Pancreas (tissue), 10 donors: ENCODE results near the gene OASL. TPM values are rescaled to one million over a fixed set of nuclear protein-coding genes. Genes with fewer than 3 reads are reported as not detected.

Source experiments
- ATAC-seq, 4 donors: fragments of 200-7000 bp; cut with Tn5 transposase; one replicate each; pipeline versions ENCODE4 v1.8.0 to v1.9.1; 2020; ENCODE audit warnings: mild to moderate bottlenecking in 4 of 4, moderate library complexity in 4 of 4
- DNase-seq, 6 donors: peaks; one replicate each; pipeline ENCODE4 v3.0.0-alpha.2; 2020
- FAIRE-seq: peaks from 2 replicates; lab custom pipeline; 2012; peaks lifted over from hg19 to GRCh38; lab: Jason Lieb, UNC
- H3K27ac ChIP-seq, 4 donors: fragments of 200-600 bp; sonication (generic); 1 replicate in 3 of 4; 2 replicates in 1 of 4; pipeline versions ENCODE4 v1.5.0 to v1.8.0; 2020
- H3K27me3 ChIP-seq, 4 donors: fragments of 200-600 bp; one replicate each; pipeline ENCODE4 v1.8.0; 2021
- H3K36me3 ChIP-seq, 3 donors: fragments of 200-600 bp; sonication (generic) in 1 of 3; one replicate each; pipeline versions ENCODE4 v1.5.0 to v1.8.0; 2020 to 2021
- H3K4me1 ChIP-seq, 3 donors: fragments of 200-600 bp; one replicate each; pipeline ENCODE4 v1.8.0; 2021
- H3K4me3 ChIP-seq, 4 donors: fragments of 200-600 bp; sonication (generic) in 2 of 4; one replicate each; pipeline versions ENCODE4 v1.5.0 to v1.8.0; 2020 to 2021
- H3K9me3 ChIP-seq, 4 donors: fragments of 200-600 bp; one replicate each; pipeline ENCODE4 v1.8.0; 2021
- CTCF ChIP-seq, 4 donors: fragments of 200-600 bp; sonication (generic) in 3 of 4; IDR thresholded peaks; one replicate each; pipeline versions ENCODE4 v1.5.0 to v1.8.0; 2021; ENCODE audit warnings: antibody characterized with exemption in 4 of 4
- WGBS, 2 donors: extraction: QIAGEN DNeasy Blood & Tissue Kit; methylation state at CpG; one replicate each; pipeline ENCODE4 v1.1.7; 2013; 5-methylcytosine and 5-hydroxymethylcytosine counted together
- intact Hi-C, 3 donors: fragments of 100-400 bp; cut with DNase I; formaldehyde crosslinking; loops; one replicate each; pipeline versions ENCODE4 v1.11.1 to v1.14.2; 2022
- polyA plus RNA-seq, 2 donors: library from polyadenylated mRNA; stranded (reverse); fragments of 200-250 nt; gene quantifications; one replicate each; pipeline ENCODE4 v1.2.3, GENCODE V29; 2013
- total RNA-seq, 6 donors: library from RNA; stranded (reverse); fragmentation: NEBNext Ultra II Directional in 4 of 6; extraction: Animal tissue kit (Norgen Biotek cat#: 25700) in 4 of 6; gene quantifications; one replicate each; pipeline versions ENCODE4 v1.2.1 to v1.2.4, GENCODE V29; 2021 to 2023
- donor health status: healthy with polysubstance abuse.
- donor health status: DM: no; HTN: no; CAD: no; lungs with moderate emphysema.
- donor health status: DM: no; HTN: no; CAD: no.
- donor health status: control.
- donor health status: control.
- donor health status: Bipolar disorder and iron deficiency.
- donor health status: DM: yes; HTN: yes; CAD: no.
- donor health status: DM: no; HTN: no; CAD: no.
- donor health status: DM: no; HTN: no; CAD: no.
- donor health status: DM: yes; HTN: yes; CAD: no.

Gene OASL
- total and polyA plus RNA-seq, 8 donors, result 0.16 to 0.59 (median 0.31) TPM

- peak in 2 of 4 donors; percentile 12 to 22 for ATAC-seq
- no peak overlapping the region for H3K4me3 ChIP-seq
- no peak for DNase-seq
- no peaks in the 10 kb centered on the region for H3K9me3 ChIP-seq
- peaks cover 0 to 12% (median 0%) of the 10 kb centered on the region in 3 donors for H3K4me1 ChIP-seq
- H3K27me3 ChIP-seq, result no peaks in the 10 kb centered on the region
- H3K36me3 ChIP-seq, result peaks cover 0 to 11% (median 3%) of the 10 kb centered on the region in 3 donors
- H3K27ac ChIP-seq, result no peak overlapping the region
- WGBS, 2 donors, result 68 to 70% methylated on average over 4 of the region's 4 CpGs
- no peak for FAIRE-seq
- intact Hi-C loops, result loop anchor here in 1 of 3 donors (10.0 kb wide), 1 partner anchor 59 kb away; no protein-coding TSS in a partner anchor
- TF ChIP-seq CTCF (IDR thresholded peaks at IDR 0.05), result no peak
Observed at GRCh38 chr12:121003650-121004049, 35.4 kb downstream of the OASL start.

- TF ChIP-seq CTCF (IDR thresholded peaks at IDR 0.05), result no peak
- WGBS, 2 donors, result 92 to 93% methylated on average over 16 of the region's 16 CpGs
- Histone ChIP-seq H3K27me3 (no peaks in the 10 kb centered on the region), H3K4me1 (peaks cover 0 to 12% (median 0%) of the 10 kb centered on the region in 3 donors), H3K36me3 (peaks cover 0 to 11% (median 3%) of the 10 kb centered on the region in 3 donors), H3K27ac (no peak overlapping the region), H3K9me3 (no peaks in the 10 kb centered on the region), H3K4me3 (no peak overlapping the region)
- FAIRE-seq, result no peak
- no peak for ATAC-seq
- intact Hi-C loops, result loop anchor here in 1 of 3 donors (10.0 kb wide), 1 partner anchor 57 kb away; no protein-coding TSS in a partner anchor
- peak in 1 of 6 donors; percentile 72 for DNase-seq
Observed at GRCh38 chr12:121001841-121002483, 37.1 kb downstream of the OASL start.

GRCh38 chr12:121001060-121001459 is 38.0 kb downstream of the OASL start:
- ATAC-seq (no peak), FAIRE-seq (no peak), DNase-seq (peak in 2 of 6 donors; percentile 12 to 55)
- TF ChIP-seq CTCF (IDR thresholded peaks at IDR 0.05), result no peak
- intact Hi-C loops, result loop anchor here in 1 of 3 donors (10.0 kb wide), 1 partner anchor 56 kb away; no protein-coding TSS in a partner anchor
- no peaks in the 10 kb centered on the region for H3K9me3 ChIP-seq
- no peak overlapping the region for H3K27ac ChIP-seq
- H3K4me1 ChIP-seq, result peaks cover 0 to 12% (median 0%) of the 10 kb centered on the region in 3 donors
- H3K27me3 ChIP-seq, result no peaks in the 10 kb centered on the region
- 89 to 90% methylated on average over 11 of the region's 11 CpGs for WGBS, 2 donors
- H3K4me3 ChIP-seq, result no peak overlapping the region
- peaks cover 0 to 18% (median 3%) of the 10 kb centered on the region in 3 donors for H3K36me3 ChIP-seq

GRCh38 chr12:121000530-121000929 is 38.5 kb downstream of the OASL start:
- Histone ChIP-seq H3K4me3 (no peak overlapping the region), H3K36me3 (peaks cover 0 to 19% (median 3%) of the 10 kb centered on the region in 3 donors), H3K4me1 (peaks cover 0 to 12% (median 0%) of the 10 kb centered on the region in 3 donors), H3K9me3 (no peaks in the 10 kb centered on the region), H3K27me3 (no peaks in the 10 kb centered on the region), H3K27ac (no peak overlapping the region)
- no peak for TF ChIP-seq CTCF (IDR thresholded peaks at IDR 0.05)
- intact Hi-C loops, result loop anchor here in 1 of 3 donors (10.0 kb wide), 1 partner anchor 56 kb away; no protein-coding TSS in a partner anchor
- ATAC-seq, result no peak
- 79 to 81% methylated on average over 11 of the region's 11 CpGs for WGBS, 2 donors
- FAIRE-seq, result no peak
- no peak for DNase-seq
